Smooth muscle cell (in vitro differentiated cells): ENCODE data around the gene TROAP. TPM values are rescaled to one million over a fixed set of nuclear protein-coding genes. Genes with fewer than 3 reads are reported as not detected.
"Not testable (repeated sequence)": the region's sequence is repeated elsewhere in the genome, so short reads cannot be mapped to it uniquely, and the experiment has no call there.

Experiments used
- DNase-seq: peaks from one replicate; lab custom pipeline; 2025; ENCODE audit not compliant: unreplicated experiment; lab: John Stamatoyannopoulos, UW
- H2AFZ ChIP-seq: fragments of 200-600 bp; sonication (generic); 2 replicates; pipeline ENCODE4 v1.6.0; 2016; ENCODE audit warnings: antibody characterized with exemption, low read depth, mild to moderate bottlenecking
- H3F3A ChIP-seq: fragments of 200-600 bp; sonication (generic); 2 replicates; pipeline ENCODE4 v1.6.0; 2017; ENCODE audit warnings: antibody characterized with exemption, low read depth
- H3K27ac ChIP-seq: fragments of 200-600 bp; sonication (generic); 2 replicates; pipeline ENCODE4 v1.5.1; 2016; ENCODE audit warnings: low read depth, mild to moderate bottlenecking
- H3K27me3 ChIP-seq: fragments of 200-600 bp; sonication (generic); 2 replicates; pipeline ENCODE4 v1.6.1; 2016; ENCODE audit warnings: low read depth, mild to moderate bottlenecking
- H3K36me3 ChIP-seq: fragments of 200-600 bp; sonication (generic); 2 replicates; pipeline ENCODE4 v1.5.1; 2016; ENCODE audit warnings: low read depth
- H3K4me1 ChIP-seq: fragments of 200-600 bp; sonication (generic); 2 replicates; pipeline ENCODE4 v1.5.1; 2016; ENCODE audit warnings: low read depth
- H3K4me2 ChIP-seq: fragments of 200-600 bp; sonication (generic); 2 replicates; pipeline ENCODE4 v1.6.0; 2016; ENCODE audit warnings: mild to moderate bottlenecking
- H3K4me3 ChIP-seq: fragments of 200-600 bp; sonication (generic); 2 replicates; pipeline ENCODE4 v1.5.1; 2016; ENCODE audit warnings: mild to moderate bottlenecking
- H3K79me2 ChIP-seq: fragments of 200-600 bp; sonication (generic); 2 replicates; pipeline ENCODE4 v1.6.0; 2016; ENCODE audit warnings: low read depth, mild to moderate bottlenecking
- H3K9ac ChIP-seq: fragments of 200-600 bp; sonication (generic); 2 replicates; pipeline ENCODE4 v1.6.0; 2016; ENCODE audit warnings: low read depth
- H3K9me3 ChIP-seq: fragments of 200-600 bp; sonication (generic); replicated peaks from 2 replicates; pipeline ENCODE4 v1.5.1; 2016; ENCODE audit warnings: low read depth
- H4K20me1 ChIP-seq: fragments of 200-600 bp; sonication (generic); 2 replicates; pipeline ENCODE4 v1.6.0; 2016; ENCODE audit warnings: low read depth
- CTCF ChIP-seq: fragments of 200-600 bp; sonication (generic); IDR thresholded peaks from 2 replicates; pipeline ENCODE4 v1.5.1; 2017; ENCODE audit warnings: borderline replicate concordance, mild to moderate bottlenecking, antibody characterized with exemption; ENCODE audit not compliant: insufficient read depth, poor library complexity, severe bottlenecking
- WGBS: methylation state at CpG from one replicate; pipeline ENCODE4 v1.1.7; 2016; ENCODE audit warnings: low lambda C conversion rate; 5-methylcytosine and 5-hydroxymethylcytosine counted together
- polyA plus RNA-seq: library from polyadenylated mRNA; unstranded; fragments of >200 nt; fragmentation: Nextera tagmentation; extraction: Ambion mirVana; gene quantifications from 2 replicates; pipeline ENCODE4 v1.2.1, GENCODE V29; 2016
- total RNA-seq: library from RNA; depleted of rRNA; stranded (reverse); fragments of >200 nt; gene quantifications from 2 replicates; pipeline ENCODE4 v1.2.3, GENCODE V29; 2014

The TROAP gene
- total and polyA plus RNA-seq, 2 experiments from 2014 or later, result 3.7 to 8.5 TPM

- TF ChIP-seq CTCF, result no peak
- H4K20me1 ChIP-seq, result no peaks in the 10 kb centered on the region
- H3F3A ChIP-seq, result no peaks in the 10 kb centered on the region
- no peaks in the 10 kb centered on the region for H3K36me3 ChIP-seq
- H3K4me2 ChIP-seq, result no peak overlapping the region
- no peaks in the 10 kb centered on the region for H3K4me1 ChIP-seq
- no peak overlapping the region for H2AFZ ChIP-seq
- H3K27ac ChIP-seq, result no peak overlapping the region
- H3K79me2 ChIP-seq, result no peaks in the 10 kb centered on the region
- H3K4me3 ChIP-seq, result no peak overlapping the region
- H3K9me3 ChIP-seq, result no peaks in the 10 kb centered on the region
- no peak overlapping the region for H3K9ac ChIP-seq
- 88% methylated on average over 6 of the region's 6 CpGs for WGBS
- DNase-seq, result no peak
- peaks cover 18% of the 10 kb centered on the region for H3K27me3 ChIP-seq
Measured at GRCh38 chr12:49305762-49306510, 17.1 kb upstream of the TROAP start.

- Histone ChIP-seq H3K4me2 (no peak overlapping the region), H3K79me2 (no peaks in the 10 kb centered on the region), H3K9ac (no peak overlapping the region), H3K27me3 (peaks cover 15% of the 10 kb centered on the region), H3K4me3 (no peak overlapping the region), H3F3A (no peaks in the 10 kb centered on the region), H3K4me1 (no peaks in the 10 kb centered on the region), H2AFZ (no peak overlapping the region), H4K20me1 (no peaks in the 10 kb centered on the region), H3K36me3 (no peaks in the 10 kb centered on the region), H3K27ac (no peak overlapping the region), H3K9me3 (no peaks in the 10 kb centered on the region)
- DNase-seq, result no peak
- TF ChIP-seq CTCF, result no peak
- 85% methylated on average over 7 of the region's 7 CpGs for WGBS
Measured at GRCh38 chr12:49309386-49309785, 13.7 kb upstream of the TROAP start.

- H3K9me3 ChIP-seq, H4K20me1 ChIP-seq, H3K27ac ChIP-seq, DNase-seq, H3K36me3 ChIP-seq, H3K9ac ChIP-seq, H3K4me2 ChIP-seq, H3F3A ChIP-seq, H3K4me1 ChIP-seq, H2AFZ ChIP-seq, H3K4me3 ChIP-seq, H3K79me2 ChIP-seq: not testable (repeated sequence)
- WGBS, result 76% methylated on average over 2 of the region's 3 CpGs
- peaks cover 15% of the 10 kb centered on the region for H3K27me3 ChIP-seq
Measured at GRCh38 chr12:49310451-49311000, 12.5 kb upstream of the TROAP start.

GRCh38 chr12:49314811-49315210, 8.2 kb upstream of the TROAP start:
- no peaks in the 10 kb centered on the region for H3F3A ChIP-seq
- H3K4me3 ChIP-seq, result no peak overlapping the region
- H3K79me2 ChIP-seq, result no peaks in the 10 kb centered on the region
- H3K27ac ChIP-seq, result no peak overlapping the region
- peaks cover 3% of the 10 kb centered on the region for H3K27me3 ChIP-seq
- no peaks in the 10 kb centered on the region for H4K20me1 ChIP-seq
- no peak for DNase-seq
- no peaks in the 10 kb centered on the region for H3K4me1 ChIP-seq
- H3K36me3 ChIP-seq, result no peaks in the 10 kb centered on the region
- no peak for TF ChIP-seq CTCF
- no peaks in the 10 kb centered on the region for H3K9me3 ChIP-seq
- H3K9ac ChIP-seq, result no peak overlapping the region
- H2AFZ ChIP-seq, result no peak overlapping the region
- 81% methylated on average over 1 of the region's 1 CpG for WGBS
- H3K4me2 ChIP-seq, result no peak overlapping the region

GRCh38 chr12:49317118-49317517, 5.9 kb upstream of the TROAP start:
- H3F3A ChIP-seq, H3K27me3 ChIP-seq, H3K9me3 ChIP-seq, H4K20me1 ChIP-seq, DNase-seq, H3K4me3 ChIP-seq, H3K4me1 ChIP-seq, H3K4me2 ChIP-seq, H3K27ac ChIP-seq, H2AFZ ChIP-seq, H3K36me3 ChIP-seq, H3K79me2 ChIP-seq, H3K9ac ChIP-seq: not testable (repeated sequence)
- WGBS, result 91% methylated on average over 10 of the region's 10 CpGs

GRCh38 chr12:49320411-49321103, 2.5 kb upstream of the TROAP start:
- H3K9ac ChIP-seq, H3K9me3 ChIP-seq, H3K79me2 ChIP-seq, H4K20me1 ChIP-seq, H2AFZ ChIP-seq, H3K36me3 ChIP-seq, H3K4me2 ChIP-seq, DNase-seq, H3F3A ChIP-seq, H3K27me3 ChIP-seq, H3K4me1 ChIP-seq, H3K4me3 ChIP-seq, H3K27ac ChIP-seq: not testable (repeated sequence)
- WGBS, result 97% methylated on average over 9 of the region's 9 CpGs
